ENCODE data around the gene TMEM240.
"Not testable (repeated sequence)": the region's sequence is repeated elsewhere in the genome, so short reads cannot be mapped to it uniquely, and the experiment has no call there.

TMEM240 gene

DNA sequence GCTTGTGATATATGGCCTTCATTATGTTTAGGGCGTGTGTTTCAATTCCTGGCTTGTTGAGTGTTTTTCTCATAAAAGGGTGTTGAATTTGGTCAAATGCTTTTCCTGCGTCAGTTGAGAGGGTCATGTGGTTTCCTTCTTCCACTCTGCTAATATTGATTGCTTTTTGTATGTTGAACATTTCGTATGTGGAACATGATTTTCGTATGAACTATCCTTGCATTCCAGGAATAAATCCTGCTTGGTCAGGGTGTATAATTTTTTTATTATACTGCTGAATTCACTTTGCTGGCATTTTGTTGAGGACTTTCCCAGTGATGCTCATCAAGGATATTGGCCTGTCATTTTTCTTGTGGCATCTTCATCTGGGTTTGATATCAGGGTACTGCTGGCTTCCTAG, 33.1 kb downstream of the TMEM240 start:
- no peak for TF ChIP-seq JUND (IDR thresholded peaks at IDR 0.05; ENCODE audit: low read depth)
- DNase-seq (ENCODE audit: low read depth in 1 of 2, low spot score in 1 of 2) = no peak
- in situ Hi-C loops (cut with HindIII; ENCODE audit: low pct_unique_long_range_greater_than_20kb, low sequenced_read_pairs) = no loop called here

DNA sequence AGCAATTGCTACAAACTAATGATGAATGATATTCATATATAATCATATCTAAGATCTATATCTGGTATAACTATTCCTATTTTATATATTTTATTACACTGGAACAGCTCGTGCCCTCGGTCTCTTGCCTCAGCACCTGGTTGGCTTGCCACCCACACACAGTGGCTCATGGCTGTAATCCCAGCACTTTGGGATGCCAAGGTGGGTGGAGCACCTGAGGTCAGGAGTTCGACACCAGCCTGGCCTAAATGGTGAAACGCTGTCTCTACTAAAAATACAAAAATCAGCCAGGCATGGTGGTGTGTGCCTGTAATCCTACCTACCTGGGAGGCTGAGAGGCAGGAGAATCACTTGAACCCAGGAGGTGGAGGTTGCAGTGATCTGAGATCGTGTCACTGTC, 34.6 kb downstream of the TMEM240 start:
- DNase-seq (ENCODE audit: low read depth in 1 of 2, low spot score in 1 of 2); in situ Hi-C loops (cut with HindIII; ENCODE audit: low pct_unique_long_range_greater_than_20kb, low sequenced_read_pairs): not testable (repeated sequence)

DNA sequence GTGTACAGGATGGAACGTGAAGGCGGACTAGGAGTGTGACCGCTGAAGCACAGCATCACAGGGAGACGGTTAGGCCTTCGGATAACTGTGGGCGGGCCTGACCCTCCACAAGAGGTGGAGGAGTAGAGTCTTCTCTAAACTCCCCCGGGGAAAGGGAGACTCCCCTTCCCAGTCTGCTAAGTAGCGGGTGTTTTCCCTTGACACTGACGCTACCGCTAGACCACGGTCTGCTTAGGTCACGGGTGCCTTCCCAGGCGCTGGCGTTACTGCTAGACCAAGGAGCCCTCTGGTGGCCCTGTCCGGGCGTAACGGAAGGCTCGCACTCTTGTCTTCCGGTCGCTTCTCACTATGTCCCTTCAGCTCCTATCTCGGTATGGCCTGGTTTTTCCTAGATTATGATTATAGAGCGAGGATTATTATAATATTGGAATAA, 35.0 kb downstream of the TMEM240 start:
- in situ Hi-C loops (cut with HindIII; ENCODE audit: low pct_unique_long_range_greater_than_20kb, low sequenced_read_pairs) = not testable (repeated sequence)
- peak in 1 of 2 experiments; percentile 32 for DNase-seq (ENCODE audit: low read depth in 1 of 2, low spot score in 1 of 2)

DNA sequence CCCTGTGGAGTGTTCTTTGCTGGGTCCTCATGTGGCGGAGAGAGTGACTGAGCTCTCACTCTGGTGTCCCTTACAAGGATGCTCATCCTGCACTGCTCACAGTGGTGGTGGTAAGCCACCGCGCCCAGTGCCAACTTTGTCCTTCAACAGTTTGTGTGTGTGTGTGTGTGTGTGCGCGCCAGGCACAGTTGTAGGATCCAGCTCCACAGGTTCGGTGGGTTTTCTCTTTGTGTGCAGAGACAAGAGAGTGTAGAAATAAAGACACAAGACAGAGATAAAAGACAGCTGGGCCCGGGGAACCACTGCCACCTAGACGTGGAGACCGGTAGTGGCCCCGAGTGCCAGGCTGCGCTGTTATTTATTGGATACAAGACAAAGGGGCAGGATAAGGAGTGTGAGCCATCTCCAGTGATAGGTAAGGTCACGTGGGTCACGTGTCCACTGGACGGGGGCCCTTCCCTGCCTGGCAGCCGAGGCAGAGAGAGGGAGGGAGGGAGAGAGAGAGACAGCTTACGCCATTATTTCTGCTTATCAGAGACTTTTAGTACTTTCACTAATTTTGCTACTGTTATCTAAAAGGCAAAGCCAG, 35.6 kb downstream of the TMEM240 start:
- DNase-seq (ENCODE audit: low read depth in 1 of 2, low spot score in 1 of 2) = peak in 1 of 2 experiments; percentile 95
- in situ Hi-C loops (cut with HindIII; ENCODE audit: low pct_unique_long_range_greater_than_20kb, low sequenced_read_pairs) = not testable (repeated sequence)

GRCh38 chr1:1495461-1495975, 44.9 kb downstream of the TMEM240 start:
- DNase-seq (ENCODE audit: low read depth in 1 of 2, low spot score in 1 of 2); in situ Hi-C loops (cut with HindIII; ENCODE audit: low pct_unique_long_range_greater_than_20kb, low sequenced_read_pairs): not testable (repeated sequence)

DNA sequence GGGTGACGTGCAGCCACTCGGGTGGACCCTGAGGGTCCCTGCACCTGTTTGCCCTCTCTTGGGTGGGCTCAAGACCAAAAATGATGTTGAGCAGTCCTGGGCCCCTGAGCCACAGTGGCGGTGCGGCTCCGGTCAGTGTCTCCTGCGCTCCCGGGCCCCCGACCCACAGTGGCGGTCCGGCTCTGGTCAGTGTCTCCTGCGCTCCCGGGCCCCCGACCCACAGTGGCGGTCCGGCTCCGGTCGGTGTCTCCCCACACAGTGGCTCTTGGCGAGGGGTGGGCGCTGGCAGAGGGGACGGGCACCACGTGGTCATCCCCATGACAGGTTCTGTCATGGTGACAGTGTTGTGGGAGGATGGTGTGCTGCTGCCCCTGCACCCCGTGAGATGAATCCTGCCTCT, 46.1 kb downstream of the TMEM240 start:
- DNase-seq (ENCODE audit: low read depth in 1 of 2, low spot score in 1 of 2); in situ Hi-C loops (cut with HindIII; ENCODE audit: low pct_unique_long_range_greater_than_20kb, low sequenced_read_pairs): not testable (repeated sequence)

DNA sequence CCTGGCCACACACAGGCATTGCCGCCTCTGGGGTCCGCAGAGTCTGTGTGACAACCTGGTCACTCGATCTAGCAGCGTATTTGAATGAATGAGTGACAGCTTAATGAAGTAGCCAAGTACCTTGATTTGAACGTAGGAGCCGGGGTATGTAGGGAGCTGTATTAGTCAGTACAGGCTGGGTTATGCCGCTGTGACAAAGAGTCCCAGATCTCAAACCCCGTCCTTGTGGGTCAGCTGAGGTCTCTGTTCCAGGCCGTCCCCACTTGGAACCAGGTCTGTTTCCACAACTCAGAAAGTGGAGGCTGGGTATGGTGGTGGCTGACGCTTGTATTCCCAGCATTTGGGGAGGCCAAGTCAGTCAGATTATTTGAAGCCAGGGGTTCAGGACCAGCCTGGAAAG, 48.8 kb downstream of the TMEM240 start:
- DNase-seq (ENCODE audit: low read depth in 1 of 2, low spot score in 1 of 2) = no peak
- in situ Hi-C loops (cut with HindIII; ENCODE audit: low pct_unique_long_range_greater_than_20kb, low sequenced_read_pairs) = no loop called here
- TF ChIP-seq JUND (IDR thresholded peaks at IDR 0.05; ENCODE audit: low read depth) = no peak

- no peak for TF ChIP-seq JUND (IDR thresholded peaks at IDR 0.05; ENCODE audit: low read depth)
- no peak for DNase-seq (ENCODE audit: low read depth in 1 of 2, low spot score in 1 of 2)
- in situ Hi-C loops (cut with HindIII; ENCODE audit: low pct_unique_long_range_greater_than_20kb, low sequenced_read_pairs) = no loop called here
Measured at GRCh38 chr1:1490633-1491230, 49.7 kb downstream of the TMEM240 start.

- no peak for DNase-seq (ENCODE audit: low read depth in 1 of 2, low spot score in 1 of 2)
- TF ChIP-seq JUND (IDR thresholded peaks at IDR 0.05; ENCODE audit: low read depth) = no peak
- in situ Hi-C loops (cut with HindIII; ENCODE audit: low pct_unique_long_range_greater_than_20kb, low sequenced_read_pairs) = no loop called here
Measured at GRCh38 chr1:1489861-1490260, 50.6 kb downstream of the TMEM240 start.

GRCh38 chr1:1489231-1489630, 51.2 kb downstream of the TMEM240 start:
- DNase-seq (ENCODE audit: low read depth in 1 of 2, low spot score in 1 of 2) = no peak
- in situ Hi-C loops (cut with HindIII; ENCODE audit: low pct_unique_long_range_greater_than_20kb, low sequenced_read_pairs) = no loop called here
- TF ChIP-seq JUND (IDR thresholded peaks at IDR 0.05; ENCODE audit: low read depth) = no peak

- in situ Hi-C loops (cut with HindIII; ENCODE audit: low pct_unique_long_range_greater_than_20kb, low sequenced_read_pairs) = no loop called here
- no peak for DNase-seq (ENCODE audit: low read depth in 1 of 2, low spot score in 1 of 2)
- no peak for TF ChIP-seq JUND (IDR thresholded peaks at IDR 0.05; ENCODE audit: low read depth)
Measured at GRCh38 chr1:1487701-1488100, 52.7 kb downstream of the TMEM240 start.

- DNase-seq (ENCODE audit: low read depth in 1 of 2, low spot score in 1 of 2); in situ Hi-C loops (cut with HindIII; ENCODE audit: low pct_unique_long_range_greater_than_20kb, low sequenced_read_pairs): not testable (repeated sequence)
Measured at GRCh38 chr1:1485755-1486317, 54.6 kb downstream of the TMEM240 start.

DNA sequence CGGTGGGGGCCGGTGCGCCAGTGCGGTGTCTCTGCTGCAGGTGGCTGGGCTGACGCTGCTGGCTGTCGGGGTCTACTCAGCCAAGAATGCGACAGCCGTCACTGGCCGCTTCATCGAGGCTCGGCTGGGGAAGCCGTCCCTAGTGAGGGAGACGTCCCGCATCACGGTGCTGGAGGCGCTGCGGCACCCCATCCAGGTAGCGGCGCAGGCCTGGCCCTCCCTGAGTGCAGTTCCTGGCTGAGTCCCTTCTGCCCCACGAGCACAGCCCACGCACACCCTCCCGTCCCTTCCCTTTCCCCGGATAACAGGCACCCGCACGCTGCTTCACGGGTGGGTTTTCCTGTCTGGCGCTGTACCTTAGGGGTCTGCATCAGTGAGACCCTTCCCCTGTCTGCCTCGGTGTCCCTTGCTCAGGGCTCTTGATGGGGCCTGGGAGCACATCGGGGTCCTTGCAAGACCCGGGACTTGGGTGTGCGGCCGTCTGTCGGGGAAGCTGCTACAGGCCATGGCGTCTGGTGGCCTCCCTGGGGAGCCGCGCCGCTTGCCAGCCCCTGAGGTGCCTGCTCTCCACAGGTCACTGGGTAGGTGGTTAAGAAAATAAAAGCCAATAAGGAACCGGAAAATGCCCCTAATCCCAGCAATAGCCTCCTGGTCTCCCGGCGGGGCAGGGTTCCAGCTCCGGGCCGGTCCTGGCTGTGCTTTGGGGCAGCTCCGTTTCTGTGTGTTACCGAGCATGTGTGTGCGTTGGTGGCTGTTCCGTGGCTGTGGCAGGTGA, 55.3 kb downstream of the TMEM240 start:
- in situ Hi-C loops (cut with HindIII; ENCODE audit: low pct_unique_long_range_greater_than_20kb, low sequenced_read_pairs); DNase-seq (ENCODE audit: low read depth in 1 of 2, low spot score in 1 of 2): not testable (repeated sequence)
